ENCODE data around the gene MEIS2.

Gene MEIS2

DNA sequence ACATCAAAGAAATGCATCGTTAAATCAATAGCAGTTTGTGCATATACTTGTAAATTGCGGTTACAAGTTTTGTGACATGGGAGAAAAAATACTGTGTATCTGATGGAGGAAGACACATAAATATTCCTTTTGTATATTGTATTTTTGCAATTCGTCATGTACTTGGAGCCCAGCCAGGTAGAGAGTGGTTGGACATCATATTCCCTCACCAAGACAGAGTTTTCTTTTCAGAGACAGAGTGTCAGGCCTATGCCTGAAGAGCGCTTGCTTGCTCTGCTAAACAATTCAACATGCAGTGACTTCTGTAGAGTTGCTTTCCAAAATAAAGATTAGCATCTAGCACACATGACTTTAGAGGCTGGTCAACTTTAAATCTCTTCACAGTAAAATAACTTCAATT, 24.8 kb upstream of the MEIS2 start (continued):
- TF ChIP-seq, protein P1, sequence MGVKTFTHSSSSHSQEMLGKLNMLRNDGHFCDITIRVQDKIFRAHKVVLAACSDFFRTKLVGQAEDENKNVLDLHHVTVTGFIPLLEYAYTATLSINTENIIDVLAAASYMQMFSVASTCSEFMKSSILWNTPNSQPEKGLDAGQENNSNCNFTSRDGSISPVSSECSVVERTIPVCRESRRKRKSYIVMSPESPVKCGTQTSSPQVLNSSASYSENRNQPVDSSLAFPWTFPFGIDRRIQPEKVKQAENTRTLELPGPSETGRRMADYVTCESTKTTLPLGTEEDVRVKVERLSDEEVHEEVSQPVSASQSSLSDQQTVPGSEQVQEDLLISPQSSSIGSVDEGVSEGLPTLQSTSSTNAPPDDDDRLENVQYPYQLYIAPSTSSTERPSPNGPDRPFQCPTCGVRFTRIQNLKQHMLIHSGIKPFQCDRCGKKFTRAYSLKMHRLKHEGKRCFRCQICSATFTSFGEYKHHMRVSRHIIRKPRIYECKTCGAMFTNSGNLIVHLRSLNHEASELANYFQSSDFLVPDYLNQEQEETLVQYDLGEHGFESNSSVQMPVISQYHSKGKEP (tag by site-specific recombination; IDR thresholded peaks at IDR 0.05) = 0 out of 2 replicates have a peak, but pooled peaks have one; percentile 11
- TF ChIP-seq ZNF670 (tag by site-specific recombination; IDR thresholded peaks at IDR 0.05; ENCODE audit: low read depth) (no peak), ZNF10 (tag by site-specific recombination; IDR thresholded peaks at IDR 0.05) (no peak)

DNA sequence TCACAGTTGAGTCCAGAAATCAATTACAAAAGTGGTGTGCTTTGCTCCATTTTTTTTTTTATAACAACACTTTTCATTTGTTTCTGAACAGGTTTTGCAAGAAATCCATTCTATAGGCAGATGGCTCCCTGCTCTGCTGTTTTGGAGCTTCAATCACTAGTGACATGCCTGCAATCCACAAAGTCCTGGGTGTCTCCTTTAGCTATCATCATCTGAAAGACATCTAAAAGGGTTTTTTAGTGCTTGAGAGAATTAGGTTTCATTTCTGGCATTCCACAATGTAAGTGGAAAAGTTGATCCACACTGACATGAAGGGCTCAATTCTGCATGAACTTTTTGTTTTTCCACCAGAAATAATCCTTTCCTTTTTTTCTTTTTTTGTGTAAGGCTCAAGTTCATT, 24.0 kb upstream of the MEIS2 start:
- TF ChIP-seq, protein P2, sequence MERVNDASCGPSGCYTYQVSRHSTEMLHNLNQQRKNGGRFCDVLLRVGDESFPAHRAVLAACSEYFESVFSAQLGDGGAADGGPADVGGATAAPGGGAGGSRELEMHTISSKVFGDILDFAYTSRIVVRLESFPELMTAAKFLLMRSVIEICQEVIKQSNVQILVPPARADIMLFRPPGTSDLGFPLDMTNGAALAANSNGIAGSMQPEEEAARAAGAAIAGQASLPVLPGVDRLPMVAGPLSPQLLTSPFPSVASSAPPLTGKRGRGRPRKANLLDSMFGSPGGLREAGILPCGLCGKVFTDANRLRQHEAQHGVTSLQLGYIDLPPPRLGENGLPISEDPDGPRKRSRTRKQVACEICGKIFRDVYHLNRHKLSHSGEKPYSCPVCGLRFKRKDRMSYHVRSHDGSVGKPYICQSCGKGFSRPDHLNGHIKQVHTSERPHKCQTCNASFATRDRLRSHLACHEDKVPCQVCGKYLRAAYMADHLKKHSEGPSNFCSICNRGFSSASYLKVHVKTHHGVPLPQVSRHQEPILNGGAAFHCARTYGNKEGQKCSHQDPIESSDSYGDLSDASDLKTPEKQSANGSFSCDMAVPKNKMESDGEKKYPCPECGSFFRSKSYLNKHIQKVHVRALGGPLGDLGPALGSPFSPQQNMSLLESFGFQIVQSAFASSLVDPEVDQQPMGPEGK (tag by site-specific recombination; IDR thresholded peaks at IDR 0.05) = no peak
- TF ChIP-seq ZNF211 (tag by site-specific recombination; IDR thresholded peaks at IDR 0.05; ENCODE audit: low read depth) (no peak), ZNF223 (tag by site-specific recombination; IDR thresholded peaks at IDR 0.05) (no peak)
- TF ChIP-seq, protein P3, sequence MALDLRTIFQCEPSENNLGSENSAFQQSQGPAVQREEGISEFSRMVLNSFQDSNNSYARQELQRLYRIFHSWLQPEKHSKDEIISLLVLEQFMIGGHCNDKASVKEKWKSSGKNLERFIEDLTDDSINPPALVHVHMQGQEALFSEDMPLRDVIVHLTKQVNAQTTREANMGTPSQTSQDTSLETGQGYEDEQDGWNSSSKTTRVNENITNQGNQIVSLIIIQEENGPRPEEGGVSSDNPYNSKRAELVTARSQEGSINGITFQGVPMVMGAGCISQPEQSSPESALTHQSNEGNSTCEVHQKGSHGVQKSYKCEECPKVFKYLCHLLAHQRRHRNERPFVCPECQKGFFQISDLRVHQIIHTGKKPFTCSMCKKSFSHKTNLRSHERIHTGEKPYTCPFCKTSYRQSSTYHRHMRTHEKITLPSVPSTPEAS (tag by site-specific recombination; IDR thresholded peaks at IDR 0.05) = no peak
- H3K27ac ChIP-seq (ENCODE audit: extremely low read depth, low read depth, low read length) = no peak overlapping the region
- no peak overlapping the region for H3K4me3 ChIP-seq (ENCODE audit: low read depth, low read length)
- peaks cover 2% of the 10 kb centered on the region; the same call in 1 of the 2 replicates for H3K4me1 ChIP-seq (ENCODE audit: control insufficient read depth, insufficient read depth, low read length)
- no peaks in the 10 kb centered on the region for H3K9me3 ChIP-seq (ENCODE audit: control insufficient read depth, insufficient read depth, low read depth, low read length)
- POLR2A ChIA-PET = no interaction called here
- H3K36me3 ChIP-seq (ENCODE audit: control insufficient read depth in 2 of 2, insufficient read depth in 1 of 2, low read length in 2 of 2) = no peaks in the 10 kb centered on the region
- CTCF ChIA-PET = interaction anchor here (0.6 to 1.4 kb wide), 2 partner anchors 9 to 757 kb away, joined by 4 read pairs; no protein-coding TSS in a partner anchor

DNA sequence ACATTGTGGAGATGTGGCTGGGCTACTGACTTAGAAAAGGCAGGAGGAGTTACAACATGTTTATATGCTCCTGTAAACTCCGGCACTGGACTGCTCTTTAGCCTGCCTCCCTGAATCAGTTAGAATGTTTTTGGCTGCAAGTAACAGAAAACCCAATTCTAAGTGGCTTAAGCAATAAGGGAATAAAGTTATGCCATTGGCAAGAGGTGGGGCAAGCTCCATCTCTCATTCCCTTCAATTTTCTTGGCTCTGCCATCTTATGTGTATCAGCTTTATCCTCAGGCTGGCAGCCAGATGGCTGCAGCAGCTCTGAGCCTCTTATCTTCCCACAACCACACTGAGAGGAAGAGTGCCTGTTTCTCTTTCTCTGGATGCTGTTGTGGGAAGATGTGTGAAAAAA, 22.4 kb upstream of the MEIS2 start:
- Histone ChIP-seq H3K27ac (ENCODE audit: extremely low read depth, low read depth, low read length) (no peak overlapping the region), H3K36me3 (ENCODE audit: control insufficient read depth in 2 of 2, insufficient read depth in 1 of 2, low read length in 2 of 2) (no peaks in the 10 kb centered on the region), H3K4me1 (ENCODE audit: control insufficient read depth, insufficient read depth, low read length) (peaks cover 2% of the 10 kb centered on the region; the same call in 1 of the 2 replicates), H3K9me3 (ENCODE audit: control insufficient read depth, insufficient read depth, low read depth, low read length) (no peaks in the 10 kb centered on the region), H3K4me3 (ENCODE audit: low read depth, low read length) (no peak overlapping the region)
- TF ChIP-seq ZFP3 (tag by site-specific recombination; IDR thresholded peaks at IDR 0.05; ENCODE audit: low read depth) = no peak
- peak; percentile 76 for TF ChIP-seq FEZF1 (tag by site-specific recombination; IDR thresholded peaks at IDR 0.05)
- ChIA-PET POLR2A (no interaction called here), CTCF (interaction anchor here (0.9 to 1.0 kb wide), 2 partner anchors 12 to 239 kb away, joined by 3 to 4 read pairs; no protein-coding TSS in a partner anchor)

DNA sequence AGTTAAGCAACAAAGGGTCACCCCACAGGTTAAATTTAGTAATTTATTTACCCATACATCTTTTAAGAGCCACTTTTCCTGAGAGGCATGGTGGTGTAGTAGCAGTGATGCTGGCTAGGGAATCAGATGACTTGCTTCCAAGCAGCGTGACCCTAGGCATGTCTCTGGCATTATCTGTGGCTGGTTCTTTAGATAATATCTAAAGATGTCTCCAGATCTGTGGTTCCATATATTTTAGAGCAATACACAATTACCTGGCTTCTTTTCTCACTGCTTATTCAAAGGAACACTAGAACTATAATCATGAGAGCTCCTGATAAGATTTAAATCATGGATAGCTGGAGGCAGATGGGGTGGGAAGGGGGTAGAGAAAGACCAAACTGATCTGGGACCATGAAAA, 21.1 kb upstream of the MEIS2 start:
- H3K27ac ChIP-seq (ENCODE audit: extremely low read depth, low read depth, low read length) = no peak overlapping the region
- ChIA-PET CTCF (interaction anchor here (1.9 kb wide), 1 partner anchor 237 kb away, joined by 6 read pairs; no protein-coding TSS in a partner anchor), POLR2A (no interaction called here)
- H3K4me3 ChIP-seq (ENCODE audit: low read depth, low read length) = no peak overlapping the region
- no peaks in the 10 kb centered on the region for H3K36me3 ChIP-seq (ENCODE audit: control insufficient read depth in 2 of 2, insufficient read depth in 1 of 2, low read length in 2 of 2)
- no peak for TF ChIP-seq PRDM1 (tag by site-specific recombination; IDR thresholded peaks at IDR 0.05)
- TF ChIP-seq ZNF132 (tag by site-specific recombination; IDR thresholded peaks at IDR 0.05; ENCODE audit: borderline replicate concordance) = no peak
- H3K9me3 ChIP-seq (ENCODE audit: control insufficient read depth, insufficient read depth, low read depth, low read length) = no peaks in the 10 kb centered on the region
- H3K4me1 ChIP-seq (ENCODE audit: control insufficient read depth, insufficient read depth, low read length) = peaks cover 2% of the 10 kb centered on the region; the same call in 1 of the 2 replicates

DNA sequence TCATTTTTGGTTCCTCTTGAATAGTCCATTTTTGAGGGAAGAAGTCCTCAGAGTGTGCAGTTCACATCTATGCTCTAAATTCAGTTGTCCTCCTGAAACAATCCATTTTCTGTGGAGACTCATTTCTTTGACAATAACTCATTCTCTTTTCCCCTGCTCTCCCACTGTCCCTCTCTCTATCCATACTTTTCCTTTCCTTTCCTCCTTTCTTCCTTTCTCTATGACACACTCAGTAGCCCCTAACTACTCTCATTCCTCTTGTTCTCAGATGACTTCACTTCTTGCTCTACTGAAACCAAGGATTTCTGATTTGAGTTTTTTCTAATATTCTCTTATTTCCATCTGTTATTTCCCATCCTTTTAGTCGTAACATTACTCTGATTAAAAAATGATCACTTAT, 16.7 kb upstream of the MEIS2 start:
- CTCF ChIA-PET = no interaction called here
- Histone ChIP-seq H3K4me3 (ENCODE audit: low read depth, low read length) (no peak overlapping the region), H3K4me1 (ENCODE audit: control insufficient read depth, insufficient read depth, low read length) (no peaks in the 10 kb centered on the region; the same call in 1 of the 2 replicates), H3K9me3 (ENCODE audit: control insufficient read depth, insufficient read depth, low read depth, low read length) (no peaks in the 10 kb centered on the region), H3K27ac (ENCODE audit: extremely low read depth, low read depth, low read length) (no peak overlapping the region), H3K36me3 (ENCODE audit: control insufficient read depth in 2 of 2, insufficient read depth in 1 of 2, low read length in 2 of 2) (no peaks in the 10 kb centered on the region)
- POLR2A ChIA-PET = no interaction called here
- TF ChIP-seq ZBTB8A (tag by site-specific recombination; IDR thresholded peaks at IDR 0.05) (no peak), PRDM1 (tag by site-specific recombination; IDR thresholded peaks at IDR 0.05) (peak; percentile 85), ZNF544 (tag by site-specific recombination; IDR thresholded peaks at IDR 0.05) (no peak)

All from HEK293 (cell line).